ENCODE measurements around the gene NUDC. TPM values are rescaled to one million over a fixed set of nuclear protein-coding genes. Genes with fewer than 3 reads are reported as not detected.
A peak's percentile ranks its signal among the peaks of the same experiment; 100 is the strongest.

Gene NUDC
- total and polyA plus RNA-seq, 2 of the 4 experiments (the other 2 are of a cell fraction): 34.8 to 89.8 TPM

- Histone ChIP-seq H4K91ac (ENCODE audit: insufficient read depth, low read depth, low read length) (no peak overlapping the region), H3K79me1 (ENCODE audit: low read depth in 1 of 2, low read length in 2 of 2) (no peaks in the 10 kb centered on the region), H3K14ac (replicated peaks; ENCODE audit: low read depth, low read length) (0 out of 2 replicates have a peak overlapping the region, but pooled peaks have one; percentile 63), H3K9me1 (ENCODE audit: insufficient read depth, low read length) (peaks cover 12% of the 10 kb centered on the region; the same call in 1 of the 2 replicates), H2AK9ac (replicated peaks; ENCODE audit: low read depth, low read length, poor library complexity) (peak overlapping the region; percentile 88), H3K4me3 (ENCODE audit: insufficient read depth, low read depth, low read length) (no peak overlapping the region), H3K36me3 (ENCODE audit: control insufficient read depth, insufficient read depth, low read length) (no peaks in the 10 kb centered on the region), H3K18ac (ENCODE audit: low read depth, low read length) (no peak overlapping the region), H2BK15ac (ENCODE audit: low read depth, low read length) (0 out of 3 replicates have a peak overlapping the region, but pooled peaks have one; percentile 67), H4K20me1 (ENCODE audit: insufficient read depth, low read length) (no peaks in the 10 kb centered on the region), H3K4me2 (ENCODE audit: low read depth, low read length) (no peak overlapping the region), H3K56ac (ENCODE audit: extremely low read depth, insufficient read depth, low read length) (no peak overlapping the region), H2BK20ac (ENCODE audit: low read depth, low read length) (peak overlapping the region; percentile 9; the same call in 1 of the 2 replicates), H2AK5ac (ENCODE audit: low read depth, low read length) (0 out of 2 replicates have a peak overlapping the region, but pooled peaks have one; percentile 46), H3K9ac (ENCODE audit: low read depth, low read length) (no peak overlapping the region), H3K9me3 (ENCODE audit: control insufficient read depth, insufficient read depth, low read length) (no peaks in the 10 kb centered on the region), H2BK120ac (ENCODE audit: low read depth, low read length) (peak overlapping the region; percentile 14; the same call in 1 of the 2 replicates), H3K23ac (ENCODE audit: low read depth, low read length) (peak overlapping the region; percentile 79; the same call in 1 of the 2 replicates), H4K8ac (ENCODE audit: low read depth in 2 of 2, low read length in 2 of 2) (no peak overlapping the region; a peak in 1 of 4 replicates), H2BK5ac (ENCODE audit: low read depth, low read length, poor library complexity, severe bottlenecking) (no peak overlapping the region), H3K4me1 (ENCODE audit: control insufficient read depth, insufficient read depth, low read length) (peaks cover 3% of the 10 kb centered on the region; the same call in 1 of the 2 replicates), H3K27me3 (ENCODE audit: control insufficient read depth, insufficient read depth, low read length) (no peaks in the 10 kb centered on the region), H2AFZ (replicated peaks; ENCODE audit: low read length, poor library complexity) (peak overlapping the region; percentile 78), H3K27ac (ENCODE audit: insufficient read depth, low read length) (no peak overlapping the region), H3K4ac (ENCODE audit: low read depth, low read length) (peak overlapping the region; percentile 58; the same call in 1 of the 2 replicates), H4K5ac (ENCODE audit: low read depth, low read length) (no peak overlapping the region)
- ATAC-seq (ENCODE audit: low read depth): peak; percentile 66
- intact Hi-C loops (cut with micrococcal nuclease): no loop called here
- no TSS peak for BruUV-seq (replicated peaks)
- POLR2A ChIA-PET (ENCODE audit: unreplicated experiment): no interaction called here
- DNase-seq: peak; percentile 38
- in situ Hi-C loops (cut with MboI; ENCODE audit: low sequenced_read_pairs): no loop called here
- WGBS, 2 experiments (ENCODE audit: extremely low coverage in 2 of 2, insufficient read length in 1 of 2): no CpG with 5 or more reads among the region's 6 CpGs
- TF ChIP-seq RAD21 (IDR thresholded peaks at IDR 0.05; ENCODE audit: low read length) (no peak), POLR2A (IDR thresholded peaks at IDR 0.05; ENCODE audit: low read depth, low read length) (no peak), NFE2L2 (IDR thresholded peaks at IDR 0.05; ENCODE audit: low read depth, low read length) (no peak), MAFK (IDR thresholded peaks at IDR 0.05; ENCODE audit: low read depth, low read length) (no peak), MXI1 (IDR thresholded peaks at IDR 0.05; ENCODE audit: borderline replicate concordance, low read depth, low read length) (no peak)
- TF ChIP-seq, protein P1, sequence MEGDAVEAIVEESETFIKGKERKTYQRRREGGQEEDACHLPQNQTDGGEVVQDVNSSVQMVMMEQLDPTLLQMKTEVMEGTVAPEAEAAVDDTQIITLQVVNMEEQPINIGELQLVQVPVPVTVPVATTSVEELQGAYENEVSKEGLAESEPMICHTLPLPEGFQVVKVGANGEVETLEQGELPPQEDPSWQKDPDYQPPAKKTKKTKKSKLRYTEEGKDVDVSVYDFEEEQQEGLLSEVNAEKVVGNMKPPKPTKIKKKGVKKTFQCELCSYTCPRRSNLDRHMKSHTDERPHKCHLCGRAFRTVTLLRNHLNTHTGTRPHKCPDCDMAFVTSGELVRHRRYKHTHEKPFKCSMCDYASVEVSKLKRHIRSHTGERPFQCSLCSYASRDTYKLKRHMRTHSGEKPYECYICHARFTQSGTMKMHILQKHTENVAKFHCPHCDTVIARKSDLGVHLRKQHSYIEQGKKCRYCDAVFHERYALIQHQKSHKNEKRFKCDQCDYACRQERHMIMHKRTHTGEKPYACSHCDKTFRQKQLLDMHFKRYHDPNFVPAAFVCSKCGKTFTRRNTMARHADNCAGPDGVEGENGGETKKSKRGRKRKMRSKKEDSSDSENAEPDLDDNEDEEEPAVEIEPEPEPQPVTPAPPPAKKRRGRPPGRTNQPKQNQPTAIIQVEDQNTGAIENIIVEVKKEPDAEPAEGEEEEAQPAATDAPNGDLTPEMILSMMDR (conservative IDR thresholded peaks at IDR 0.05; ENCODE audit: low read depth, low read length): no peak
- dilution Hi-C loops (cut with HindIII; ENCODE audit: low sequenced_read_pairs, unreplicated experiment): no loop called here
- CTCF ChIA-PET: interaction anchor here (0.6 to 1.0 kb wide), 2 partner anchors 9 to 447 kb away, joined by 3 to 6 read pairs; no protein-coding TSS in a partner anchor
Observed at GRCh38 chr1:26972390-26972789, 50.8 kb downstream of the NUDC start.

Measured in IMR-90 (cell line).